MG63 (cell line): Measurements from ENCODE around the gene TXNDC2. TPM values are rescaled to one million over a fixed set of nuclear protein-coding genes. Genes with fewer than 3 reads are reported as not detected.

ENCODE experiments used
- DNase-seq: peaks from one replicate; pipeline ENCODE4 v3.0.0-alpha.2; 2020
- H3K27me3 ChIP-seq: fragments of 250-450 bp; sonication (Bioruptor Pico); 2 replicates; pipeline ENCODE4 v1.5.1; 2020; ENCODE audit warnings: mild to moderate bottlenecking, moderate library complexity
- H3K36me3 ChIP-seq: fragments of 250-450 bp; sonication (Bioruptor Pico); 2 replicates; pipeline ENCODE4 v1.5.1; 2020; ENCODE audit warnings: mild to moderate bottlenecking, moderate library complexity
- H3K4me3 ChIP-seq: fragments of 250-450 bp; sonication (Bioruptor Pico); 2 replicates; pipeline ENCODE4 v1.5.1; 2020; ENCODE audit warnings: mild to moderate bottlenecking, moderate library complexity
- H3K9me3 ChIP-seq: fragments of 250-450 bp; sonication (Bioruptor Pico); 2 replicates; pipeline ENCODE4 v1.5.1; 2020; ENCODE audit warnings: mild to moderate bottlenecking, moderate library complexity
- total RNA-seq: library from RNA; depleted of rRNA; stranded (reverse); fragments of >200 nt; shearing (Covaris generic); gene quantifications from 2 replicates; pipeline ENCODE4 v1.2.3, GENCODE V29; 2014; ENCODE audit warnings: low replicate concordance; rRNA removed

The TXNDC2 gene
- total RNA-seq, 1 experiment from 2014 or later, result 0.33 TPM

GRCh38 chr18:9930299-9930884 is 44.6 kb downstream of the TXNDC2 start:
- H3K4me3 ChIP-seq, result no peak overlapping the region
- H3K27me3 ChIP-seq, result no peaks in the 10 kb centered on the region
- DNase-seq, result no peak
- H3K9me3 ChIP-seq, result no peaks in the 10 kb centered on the region
- H3K36me3 ChIP-seq, result peaks cover 26% of the 10 kb centered on the region

DNA sequence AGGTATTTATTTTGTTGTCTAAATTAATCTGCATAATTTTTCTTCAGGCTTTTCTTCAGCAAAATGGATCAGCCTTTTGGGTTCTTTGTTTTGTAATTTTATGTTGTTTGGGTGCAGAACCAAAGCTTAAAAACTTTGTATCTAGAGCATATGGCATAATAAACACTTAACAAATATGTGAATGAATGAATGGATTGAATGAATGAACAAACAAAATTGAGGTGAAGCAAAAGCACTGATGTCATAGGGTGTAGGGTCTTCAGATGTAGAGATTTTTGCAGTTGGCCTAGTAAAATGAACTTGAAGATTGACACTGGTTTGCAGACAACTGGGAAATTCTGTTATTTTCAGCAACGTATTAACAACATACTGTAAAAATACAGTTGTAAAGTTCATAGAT is 45.4 kb downstream of the TXNDC2 start:
- no peak for DNase-seq
- H3K9me3 ChIP-seq, result no peaks in the 10 kb centered on the region
- no peaks in the 10 kb centered on the region for H3K27me3 ChIP-seq
- peaks cover 30% of the 10 kb centered on the region for H3K36me3 ChIP-seq
- no peak overlapping the region for H3K4me3 ChIP-seq

DNA sequence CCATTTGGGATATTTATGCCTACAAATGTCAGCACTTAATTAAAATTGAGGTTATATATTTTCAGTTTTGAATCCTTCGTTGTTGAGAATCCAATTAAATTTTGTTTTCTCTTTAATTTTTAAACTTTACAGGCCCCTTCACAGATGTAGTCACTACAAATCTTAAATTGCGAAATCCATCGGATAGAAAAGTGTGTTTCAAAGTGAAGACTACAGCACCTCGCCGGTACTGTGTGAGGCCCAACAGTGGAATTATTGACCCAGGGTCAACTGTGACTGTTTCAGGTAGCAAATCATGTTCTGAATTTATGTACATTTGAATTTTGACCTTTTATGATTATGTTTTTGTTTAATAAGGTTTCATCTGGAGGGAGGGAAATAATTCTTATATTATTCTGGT is 45.9 kb downstream of the TXNDC2 start:
- H3K36me3 ChIP-seq, result peaks cover 35% of the 10 kb centered on the region
- no peak overlapping the region for H3K4me3 ChIP-seq
- no peaks in the 10 kb centered on the region for H3K27me3 ChIP-seq
- no peak for DNase-seq
- no peaks in the 10 kb centered on the region for H3K9me3 ChIP-seq

GRCh38 chr18:9933865-9934264 is 48.1 kb downstream of the TXNDC2 start:
- no peak overlapping the region for H3K4me3 ChIP-seq
- H3K27me3 ChIP-seq, result no peaks in the 10 kb centered on the region
- H3K36me3 ChIP-seq, result peaks cover 56% of the 10 kb centered on the region
- no peak for DNase-seq
- no peaks in the 10 kb centered on the region for H3K9me3 ChIP-seq

- Histone ChIP-seq H3K36me3 (peaks cover 60% of the 10 kb centered on the region), H3K4me3 (no peak overlapping the region), H3K27me3 (no peaks in the 10 kb centered on the region), H3K9me3 (no peaks in the 10 kb centered on the region)
- DNase-seq, result no peak
Observed at GRCh38 chr18:9934274-9934673, 48.5 kb downstream of the TXNDC2 start.

Other genes starting within 250 kb of the TXNDC2 start
- gene RAB31, start 177.7 kb upstream of the TXNDC2 start, total RNA-seq, result 16.7 and 19.5 TPM in 2 replicates
- 238 and 451 TPM in 2 replicates for gene VAPA, start 28.0 kb downstream of the TXNDC2 start, total RNA-seq